HEK293 (cell line): ENCODE data around the gene ZC3H11A.
A peak's percentile ranks its signal among the peaks of the same experiment; 100 is the strongest.

ENCODE experiments used
- CTCF ChIA-PET: fragments of 350-600 bp; formaldehyde crosslinking; extraction: SDS; loops from one replicate; lab custom pipeline; 2021; ENCODE audit warnings: antibody characterized with exemption; lab: Yijun Ruan, JAX
- POLR2A ChIA-PET: fragments of 300-600 bp; formaldehyde crosslinking; extraction: SDS; loops from one replicate; lab custom pipeline; 2020; ENCODE audit warnings: antibody characterized with exemption, inconsistent platforms; lab: Yijun Ruan, JAX
- H3K27ac ChIP-seq: fragments of 200-500 bp; sonication (Bioruptor generic); 2 replicates; pipeline ENCODE4 v1.5.1; 2014; ENCODE audit warnings: low read depth, low read length, control low read depth, inconsistent platforms; ENCODE audit errors: extremely low read depth
- H3K36me3 ChIP-seq, 2 experiments: fragments of 200-500 bp in 1 of 2; sonication (Bioruptor generic) in 1 of 2; 1 replicate in 1 of 2; 2 replicates in 1 of 2; pipeline ENCODE4 v1.5.1; 2014 to 2017; ENCODE audit warnings: inconsistent platforms in 2 of 2, low read length in 2 of 2; ENCODE audit not compliant: control insufficient read depth in 2 of 2, insufficient read depth in 1 of 2
- H3K4me1 ChIP-seq: fragments of 200-500 bp; sonication (Bioruptor generic); 2 replicates; pipeline ENCODE4 v1.5.1; 2014; ENCODE audit warnings: mild to moderate bottlenecking, low read length, inconsistent platforms; ENCODE audit not compliant: control insufficient read depth, insufficient read depth
- H3K4me3 ChIP-seq: 2 replicates; pipeline ENCODE4 v1.5.1; 2011; ENCODE audit warnings: low read depth, mild to moderate bottlenecking, control low read depth, low read length, moderate library complexity
- H3K9me3 ChIP-seq: fragments of 200-500 bp; sonication (Bioruptor generic); 2 replicates; pipeline ENCODE4 v1.5.1; 2014; ENCODE audit warnings: low read depth, low read length, inconsistent platforms; ENCODE audit not compliant: control insufficient read depth, insufficient read depth
- ATF2 ChIP-seq: fragments of 450-650 bp; formaldehyde crosslinking; IDR thresholded peaks from 2 replicates; pipeline ENCODE4 v1.5.1; 2016; ENCODE audit warnings: missing biosample characterization, missing genetic modification characterization, low read depth
- MEIS1 ChIP-seq: sonication (generic); formaldehyde crosslinking; IDR thresholded peaks from 2 replicates; pipeline ENCODE4 v1.8.1; 2022; ENCODE audit warnings: missing genetic modification reagents, mild to moderate bottlenecking, borderline replicate concordance
- SCRT1 ChIP-seq: fragments of 450-650 bp; formaldehyde crosslinking; IDR thresholded peaks from 2 replicates; pipeline ENCODE4 v1.5.1; 2016; ENCODE audit warnings: missing biosample characterization, missing genetic modification characterization, borderline replicate concordance
- SCRT2 ChIP-seq: fragments of 450-650 bp; formaldehyde crosslinking; IDR thresholded peaks from 2 replicates; pipeline ENCODE4 v1.5.1; 2016; ENCODE audit warnings: missing biosample characterization, missing genetic modification characterization
- SP3 ChIP-seq: fragments of 450-650 bp; formaldehyde crosslinking; IDR thresholded peaks from 2 replicates; pipeline ENCODE4 v1.5.1; 2016; ENCODE audit warnings: missing biosample characterization, missing genetic modification characterization
- ZBTB48 ChIP-seq: fragments of 450-650 bp; formaldehyde crosslinking; IDR thresholded peaks from 2 replicates; pipeline ENCODE4 v1.5.1; 2016; ENCODE audit warnings: missing biosample characterization, missing genetic modification characterization
- ZEB2 ChIP-seq: fragments of 450-650 bp; formaldehyde crosslinking; IDR thresholded peaks from 2 replicates; pipeline ENCODE4 v1.5.1; 2016; ENCODE audit warnings: missing biosample characterization, missing genetic modification characterization
- ZNF16 ChIP-seq: fragments of 450-650 bp; formaldehyde crosslinking; IDR thresholded peaks from 2 replicates; pipeline ENCODE4 v1.5.1; 2016; ENCODE audit warnings: low read depth, missing biosample characterization, missing genetic modification characterization
- ZNF202 ChIP-seq: fragments of 450-650 bp; formaldehyde crosslinking; IDR thresholded peaks from 2 replicates; pipeline ENCODE4 v1.5.1; 2016; ENCODE audit warnings: missing biosample characterization, missing genetic modification characterization, borderline replicate concordance
- ZNF266 ChIP-seq: fragments of 450-650 bp; formaldehyde crosslinking; IDR thresholded peaks from 2 replicates; pipeline ENCODE4 v1.5.1; 2016; ENCODE audit warnings: missing biosample characterization, missing genetic modification characterization, low read depth
- ZNF280D ChIP-seq: fragments of 450-650 bp; formaldehyde crosslinking; IDR thresholded peaks from 2 replicates; pipeline ENCODE4 v1.5.1; 2016; ENCODE audit warnings: missing biosample characterization, missing genetic modification characterization
- ZNF394 ChIP-seq: fragments of 450-650 bp; formaldehyde crosslinking; IDR thresholded peaks from 2 replicates; pipeline ENCODE4 v1.5.1; 2016; ENCODE audit warnings: missing biosample characterization, missing genetic modification characterization, mild to moderate bottlenecking, moderate library complexity, borderline replicate concordance
- ZNF433 ChIP-seq: fragments of 450-650 bp; formaldehyde crosslinking; IDR thresholded peaks from 2 replicates; pipeline ENCODE4 v1.5.1; 2016; ENCODE audit warnings: missing biosample characterization, missing genetic modification characterization, low read depth
- ZNF571 ChIP-seq: fragments of 450-650 bp; formaldehyde crosslinking; IDR thresholded peaks from 2 replicates; pipeline ENCODE4 v1.5.0; 2017; ENCODE audit warnings: missing biosample characterization, missing genetic modification characterization
- ZNF677 ChIP-seq: fragments of 450-650 bp; IDR thresholded peaks from 2 replicates; pipeline ENCODE4 v1.5.0; 2018; ENCODE audit warnings: missing biosample characterization, mild to moderate bottlenecking, missing genetic modification characterization, moderate library complexity
- ZNF707 ChIP-seq: fragments of 450-650 bp; formaldehyde crosslinking; IDR thresholded peaks from 2 replicates; pipeline ENCODE4 v1.5.1; 2016; ENCODE audit warnings: missing biosample characterization, missing genetic modification characterization
- TF ChIP-seq, protein P1 (sequence below): fragments of 450-650 bp; formaldehyde crosslinking; IDR thresholded peaks from 2 replicates; pipeline ENCODE4 v1.5.1; 2016; ENCODE audit warnings: missing biosample characterization, missing genetic modification characterization

Gene ZC3H11A

GRCh38 chr1:203763505-203763904 is 31.9 kb upstream of the ZC3H11A start:
- POLR2A ChIA-PET, result no interaction called here

GRCh38 chr1:203764105-203765028 is 31.1 kb upstream of the ZC3H11A start:
- H3K36me3 ChIP-seq, result no peaks in the 10 kb centered on the region
- no peak overlapping the region for H3K27ac ChIP-seq
- TF ChIP-seq ZNF571 (no peak), ZNF433 (tag by site-specific recombination) (no peak)
- ChIA-PET CTCF (no interaction called here), POLR2A (interaction anchor here (0.5 kb wide), 1 partner anchor 43 kb away, joined by 9 read pairs; no protein-coding TSS in a partner anchor)
- H3K9me3 ChIP-seq, result no peaks in the 10 kb centered on the region
- no peak overlapping the region for H3K4me3 ChIP-seq
- H3K4me1 ChIP-seq, result no peaks in the 10 kb centered on the region

More at GRCh38 chr1:203763505-203763904, 31.9 kb upstream of the ZC3H11A start:
- Histone ChIP-seq H3K9me3 (no peaks in the 10 kb centered on the region), H3K36me3 (no peaks in the 10 kb centered on the region), H3K4me1 (no peaks in the 10 kb centered on the region), H3K4me3 (no peak overlapping the region), H3K27ac (no peak overlapping the region)
- CTCF ChIA-PET, result no interaction called here
- TF ChIP-seq ZEB2 (tag by site-specific recombination) (no peak), SCRT1 (tag by site-specific recombination) (no peak), ZNF202 (tag by site-specific recombination) (no peak), SP3 (tag by site-specific recombination) (no peak), ZNF16 (no peak), MEIS1 (CRISPR knock-in tag) (no peak)

- POLR2A ChIA-PET, result interaction anchor here (0.5 kb wide), 1 partner anchor 44 kb away, joined by 9 read pairs; no protein-coding TSS in a partner anchor
- CTCF ChIA-PET, result interaction anchor here (0.7 kb wide), 1 partner anchor 14 kb away, joined by 4 read pairs; no protein-coding TSS in a partner anchor
- H3K4me1 ChIP-seq, result no peaks in the 10 kb centered on the region
Observed at GRCh38 chr1:203765029-203765837, 30.2 kb upstream of the ZC3H11A start, which contains the start of gene LAX1. LAX1 (plus strand) TSS chr1:203765183; CDS start chr1:203765566, 383 bp downstream.

GRCh38 chr1:203768256-203768655 is 27.2 kb upstream of the ZC3H11A start:
- Histone ChIP-seq H3K4me3 (no peak overlapping the region), H3K36me3 (no peaks in the 10 kb centered on the region), H3K4me1 (no peaks in the 10 kb centered on the region), H3K27ac (no peak overlapping the region), H3K9me3 (no peaks in the 10 kb centered on the region)
- ChIA-PET CTCF (no interaction called here), POLR2A (no interaction called here)
- TF ChIP-seq ZNF677 (tag by site-specific recombination), result no peak
- no peak for TF ChIP-seq ZNF280D (tag by site-specific recombination)
- no peak for TF ChIP-seq ZBTB48 (tag by site-specific recombination)
- no peak for TF ChIP-seq ZNF394 (tag by site-specific recombination)
- TF ChIP-seq ATF2 (tag by site-specific recombination), result no peak
- TF ChIP-seq, protein P1, sequence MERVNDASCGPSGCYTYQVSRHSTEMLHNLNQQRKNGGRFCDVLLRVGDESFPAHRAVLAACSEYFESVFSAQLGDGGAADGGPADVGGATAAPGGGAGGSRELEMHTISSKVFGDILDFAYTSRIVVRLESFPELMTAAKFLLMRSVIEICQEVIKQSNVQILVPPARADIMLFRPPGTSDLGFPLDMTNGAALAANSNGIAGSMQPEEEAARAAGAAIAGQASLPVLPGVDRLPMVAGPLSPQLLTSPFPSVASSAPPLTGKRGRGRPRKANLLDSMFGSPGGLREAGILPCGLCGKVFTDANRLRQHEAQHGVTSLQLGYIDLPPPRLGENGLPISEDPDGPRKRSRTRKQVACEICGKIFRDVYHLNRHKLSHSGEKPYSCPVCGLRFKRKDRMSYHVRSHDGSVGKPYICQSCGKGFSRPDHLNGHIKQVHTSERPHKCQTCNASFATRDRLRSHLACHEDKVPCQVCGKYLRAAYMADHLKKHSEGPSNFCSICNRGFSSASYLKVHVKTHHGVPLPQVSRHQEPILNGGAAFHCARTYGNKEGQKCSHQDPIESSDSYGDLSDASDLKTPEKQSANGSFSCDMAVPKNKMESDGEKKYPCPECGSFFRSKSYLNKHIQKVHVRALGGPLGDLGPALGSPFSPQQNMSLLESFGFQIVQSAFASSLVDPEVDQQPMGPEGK (tag by site-specific recombination), result no peak
- no peak for TF ChIP-seq ZNF707 (tag by site-specific recombination)
- TF ChIP-seq ZNF266, result no peak

More at GRCh38 chr1:203765029-203765837, 30.2 kb upstream of the ZC3H11A start, which contains the start of gene LAX1:
- no peaks in the 10 kb centered on the region for H3K36me3 ChIP-seq
- no peak within 1 kb of the TSS for H3K4me3 ChIP-seq
- H3K9me3 ChIP-seq, result no peaks in the 10 kb centered on the region
- no peak within 1 kb of the TSS for H3K27ac ChIP-seq
- TF ChIP-seq SCRT2 (tag by site-specific recombination) (peak; percentile 63; the same call in 1 of the 2 replicates), ZNF394 (tag by site-specific recombination) (no peak)
